ENCODE measurements around the gene CNTNAP5.

CNTNAP5 gene

DNA sequence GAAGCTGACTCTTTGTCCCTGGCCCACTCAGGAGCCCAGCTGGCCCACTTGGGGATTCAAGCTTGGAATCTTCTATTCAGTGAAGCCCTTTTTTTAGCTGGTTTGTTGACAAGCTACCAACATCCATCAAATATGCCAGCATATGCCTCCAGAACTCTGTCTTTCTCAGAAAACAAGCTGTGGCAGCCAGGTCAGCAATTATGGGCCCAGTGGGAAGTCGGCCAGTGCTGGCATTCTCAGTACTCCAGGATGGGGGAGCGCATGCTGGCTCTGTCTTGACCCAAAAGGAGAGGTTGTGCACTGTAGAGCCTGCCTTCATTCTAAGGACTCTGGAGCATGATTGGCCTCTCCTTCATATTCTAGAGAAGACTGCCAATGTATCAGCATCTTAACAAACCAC lies 401.5 kb downstream of the CNTNAP5 start:
- Histone ChIP-seq H2BK5ac (ENCODE audit: low read length) (no peak overlapping the region), H2BK15ac (replicated peaks; ENCODE audit: low read depth) (no peak overlapping the region), H4K8ac (ENCODE audit: low read depth, low read length) (no peak overlapping the region), H3K23ac (ENCODE audit: low read length) (no peak overlapping the region), H3K36me3 (ENCODE audit: control insufficient read depth, insufficient read depth, low read length) (no peaks in the 10 kb centered on the region), H4K5ac (ENCODE audit: low read length) (no peak overlapping the region), H3K4me1 (ENCODE audit: control insufficient read depth, low read depth, low read length) (no peaks in the 10 kb centered on the region), H3K79me1 (ENCODE audit: low read length) (no peaks in the 10 kb centered on the region), H2BK120ac (ENCODE audit: low read depth, low read length) (no peak overlapping the region), H3K27me3 (ENCODE audit: insufficient read depth, low read length, poor library complexity) (no peaks in the 10 kb centered on the region), H3K4me3 (ENCODE audit: low read length) (no peak overlapping the region), H3K79me2 (ENCODE audit: control insufficient read depth, insufficient read depth, low read length) (no peaks in the 10 kb centered on the region), H3K56ac (ENCODE audit: low read length) (no peak overlapping the region), H3K9ac (ENCODE audit: low read length) (no peak overlapping the region), H3K4ac (ENCODE audit: low read depth, low read length) (no peak overlapping the region), H3K27ac (ENCODE audit: low read depth, low read length) (no peak overlapping the region), H3K18ac (ENCODE audit: low read length) (no peak overlapping the region), H2AK5ac (ENCODE audit: low read length) (no peak overlapping the region), H3K4me2 (ENCODE audit: low read length) (no peak overlapping the region)
- DNase-seq = peak; percentile 4
- WGBS (ENCODE audit: extremely low coverage, insufficient coverage, low lambda C conversion rate) = no CpG with 5 or more reads among the region's 2 CpGs

DNA sequence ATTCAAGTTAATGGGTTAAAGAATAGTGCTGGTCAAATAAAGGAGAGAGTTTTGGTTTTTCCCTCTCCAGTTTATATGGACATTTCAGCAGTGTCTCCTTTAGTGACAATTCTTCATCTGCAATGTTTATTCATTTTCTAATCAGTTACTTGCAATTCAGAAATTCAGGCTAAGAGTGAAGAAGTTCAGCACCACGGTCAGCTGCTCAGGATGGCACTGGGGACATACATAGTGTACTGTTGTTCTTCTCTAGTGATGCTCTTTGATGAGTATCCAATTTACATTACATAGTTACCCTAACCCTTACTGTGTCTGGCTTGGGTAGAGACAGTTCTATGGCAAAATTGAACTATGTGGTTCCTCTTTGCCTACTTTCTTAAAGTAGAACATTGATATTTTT lies 412.7 kb downstream of the CNTNAP5 start:
- Histone ChIP-seq H3K79me2 (ENCODE audit: control insufficient read depth, insufficient read depth, low read length) (no peaks in the 10 kb centered on the region), H3K18ac (ENCODE audit: low read length) (no peak overlapping the region), H2BK120ac (ENCODE audit: low read depth, low read length) (no peak overlapping the region), H3K4ac (ENCODE audit: low read depth, low read length) (no peak overlapping the region), H3K27me3 (ENCODE audit: insufficient read depth, low read length, poor library complexity) (no peaks in the 10 kb centered on the region), H4K5ac (ENCODE audit: low read length) (no peak overlapping the region), H3K23ac (ENCODE audit: low read length) (no peak overlapping the region), H4K8ac (ENCODE audit: low read depth, low read length) (no peak overlapping the region), H2AK5ac (ENCODE audit: low read length) (no peak overlapping the region), H3K27ac (ENCODE audit: low read depth, low read length) (no peak overlapping the region), H3K4me1 (ENCODE audit: control insufficient read depth, low read depth, low read length) (no peaks in the 10 kb centered on the region), H2BK15ac (replicated peaks; ENCODE audit: low read depth) (no peak overlapping the region), H3K56ac (ENCODE audit: low read length) (no peak overlapping the region), H3K79me1 (ENCODE audit: low read length) (no peaks in the 10 kb centered on the region), H3K36me3 (ENCODE audit: control insufficient read depth, insufficient read depth, low read length) (no peaks in the 10 kb centered on the region), H3K4me3 (ENCODE audit: low read length) (no peak overlapping the region), H3K4me2 (ENCODE audit: low read length) (no peak overlapping the region), H3K9ac (ENCODE audit: low read length) (no peak overlapping the region), H2BK5ac (ENCODE audit: low read length) (no peak overlapping the region)
- DNase-seq = peak; percentile 53
- WGBS (ENCODE audit: extremely low coverage, insufficient coverage, low lambda C conversion rate) = no CpG with 5 or more reads among the region's 1 CpG

DNA sequence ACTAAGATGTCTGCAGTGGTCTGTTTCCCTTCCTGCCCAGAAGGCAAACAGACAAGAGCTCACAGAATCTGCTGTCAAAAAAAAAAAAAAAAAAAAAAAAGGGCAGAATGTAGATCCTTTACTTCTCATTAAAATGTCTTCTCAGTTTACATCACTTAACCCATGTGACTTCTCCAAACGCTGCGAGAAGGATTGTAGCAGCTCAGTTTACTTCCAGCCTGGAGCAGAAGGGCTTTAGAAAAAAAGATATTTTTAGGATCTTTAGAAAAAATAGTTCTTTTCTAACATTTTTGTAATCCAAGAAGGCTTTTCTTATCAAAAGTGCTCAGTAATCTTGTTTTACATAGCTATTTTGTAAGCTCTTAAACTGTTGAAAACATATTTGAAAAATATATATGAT lies 425.4 kb downstream of the CNTNAP5 start:
- Histone ChIP-seq H2BK120ac (ENCODE audit: low read depth, low read length) (no peak overlapping the region), H3K9ac (ENCODE audit: low read length) (no peak overlapping the region), H2BK15ac (replicated peaks; ENCODE audit: low read depth) (no peak overlapping the region), H3K23ac (ENCODE audit: low read length) (no peak overlapping the region), H3K4me2 (ENCODE audit: low read length) (no peak overlapping the region), H3K4ac (ENCODE audit: low read depth, low read length) (no peak overlapping the region), H3K18ac (ENCODE audit: low read length) (no peak overlapping the region), H4K8ac (ENCODE audit: low read depth, low read length) (no peak overlapping the region), H3K4me1 (ENCODE audit: control insufficient read depth, low read depth, low read length) (no peaks in the 10 kb centered on the region), H2BK5ac (ENCODE audit: low read length) (no peak overlapping the region), H3K79me2 (ENCODE audit: control insufficient read depth, insufficient read depth, low read length) (no peaks in the 10 kb centered on the region), H3K56ac (ENCODE audit: low read length) (no peak overlapping the region), H3K27ac (ENCODE audit: low read depth, low read length) (no peak overlapping the region), H3K36me3 (ENCODE audit: control insufficient read depth, insufficient read depth, low read length) (no peaks in the 10 kb centered on the region), H4K5ac (ENCODE audit: low read length) (no peak overlapping the region), H2AK5ac (ENCODE audit: low read length) (no peak overlapping the region), H3K79me1 (ENCODE audit: low read length) (no peaks in the 10 kb centered on the region), H3K4me3 (ENCODE audit: low read length) (no peak overlapping the region), H3K27me3 (ENCODE audit: insufficient read depth, low read length, poor library complexity) (no peaks in the 10 kb centered on the region)
- no peak for DNase-seq
- WGBS (ENCODE audit: extremely low coverage, insufficient coverage, low lambda C conversion rate) = no CpG with 5 or more reads among the region's 2 CpGs

DNA sequence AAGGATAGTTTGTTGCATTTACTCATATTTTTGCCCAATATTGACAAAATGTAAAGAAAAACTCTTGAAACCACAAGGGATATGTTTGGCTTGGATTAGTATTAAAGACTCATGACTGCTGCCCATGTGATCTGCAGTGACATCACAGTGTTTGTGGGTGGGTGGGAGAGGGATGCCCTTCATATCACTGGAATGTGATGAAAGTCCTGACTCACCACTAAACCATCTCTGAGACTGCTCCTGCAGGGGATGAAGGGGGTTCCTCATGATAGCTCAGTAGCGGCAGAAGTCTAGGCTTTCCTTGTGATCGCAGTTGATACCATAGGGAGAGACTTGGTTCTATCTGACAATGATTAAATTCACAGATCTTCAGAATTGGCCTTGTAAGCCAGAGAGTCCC lies 451.2 kb downstream of the CNTNAP5 start:
- Histone ChIP-seq H3K27me3 (ENCODE audit: insufficient read depth, low read length, poor library complexity) (no peaks in the 10 kb centered on the region), H3K4me1 (ENCODE audit: control insufficient read depth, low read depth, low read length) (no peaks in the 10 kb centered on the region), H3K23ac (ENCODE audit: low read length) (no peak overlapping the region), H3K9ac (ENCODE audit: low read length) (no peak overlapping the region), H2BK120ac (ENCODE audit: low read depth, low read length) (no peak overlapping the region), H3K4me2 (ENCODE audit: low read length) (no peak overlapping the region), H3K79me2 (ENCODE audit: control insufficient read depth, insufficient read depth, low read length) (no peaks in the 10 kb centered on the region), H3K4me3 (ENCODE audit: low read length) (no peak overlapping the region), H3K36me3 (ENCODE audit: control insufficient read depth, insufficient read depth, low read length) (no peaks in the 10 kb centered on the region), H4K5ac (ENCODE audit: low read length) (no peak overlapping the region), H2BK15ac (replicated peaks; ENCODE audit: low read depth) (no peak overlapping the region), H3K4ac (ENCODE audit: low read depth, low read length) (no peak overlapping the region), H3K79me1 (ENCODE audit: low read length) (no peaks in the 10 kb centered on the region), H2BK5ac (ENCODE audit: low read length) (no peak overlapping the region), H3K18ac (ENCODE audit: low read length) (no peak overlapping the region), H3K56ac (ENCODE audit: low read length) (no peak overlapping the region), H4K8ac (ENCODE audit: low read depth, low read length) (no peak overlapping the region), H3K27ac (ENCODE audit: low read depth, low read length) (no peak overlapping the region), H2AK5ac (ENCODE audit: low read length) (no peak overlapping the region)
- WGBS (ENCODE audit: extremely low coverage, insufficient coverage, low lambda C conversion rate) = no CpG with 5 or more reads among the region's 2 CpGs
- DNase-seq = peak; percentile 86

DNA sequence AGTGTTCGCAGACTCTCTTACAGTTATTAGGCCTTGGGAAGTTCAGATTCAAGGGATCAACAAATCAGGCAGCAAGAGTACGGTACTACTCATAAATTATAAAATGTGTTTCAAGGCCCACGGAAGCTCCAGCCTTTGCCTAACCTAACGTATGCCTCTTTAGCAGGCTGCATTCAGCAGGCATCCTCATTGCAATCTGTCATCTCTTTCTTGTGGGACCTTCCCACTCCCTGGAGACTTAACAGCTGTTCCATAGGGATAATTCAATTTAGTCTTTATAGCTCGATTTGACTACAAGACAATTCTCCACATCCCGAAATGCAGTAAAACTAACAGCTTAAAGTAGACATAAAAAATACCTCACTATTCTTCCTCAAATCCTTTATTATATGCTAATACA lies 453.7 kb downstream of the CNTNAP5 start:
- H3K27ac ChIP-seq (ENCODE audit: low read depth, low read length) = no peak overlapping the region
- no peak overlapping the region for H4K8ac ChIP-seq (ENCODE audit: low read depth, low read length)
- H3K27me3 ChIP-seq (ENCODE audit: insufficient read depth, low read length, poor library complexity) = no peaks in the 10 kb centered on the region
- H2BK15ac ChIP-seq (replicated peaks; ENCODE audit: low read depth) = no peak overlapping the region
- no peak overlapping the region for H3K4me2 ChIP-seq (ENCODE audit: low read length)
- H3K79me1 ChIP-seq (ENCODE audit: low read length) = no peaks in the 10 kb centered on the region
- H2AK5ac ChIP-seq (ENCODE audit: low read length) = no peak overlapping the region
- H3K18ac ChIP-seq (ENCODE audit: low read length) = no peak overlapping the region
- H3K4me1 ChIP-seq (ENCODE audit: control insufficient read depth, low read depth, low read length) = no peaks in the 10 kb centered on the region
- H3K4me3 ChIP-seq (ENCODE audit: low read length) = no peak overlapping the region
- no peaks in the 10 kb centered on the region for H3K79me2 ChIP-seq (ENCODE audit: control insufficient read depth, insufficient read depth, low read length)
- H4K5ac ChIP-seq (ENCODE audit: low read length) = no peak overlapping the region
- no CpG with 5 or more reads among the region's 6 CpGs for WGBS (ENCODE audit: extremely low coverage, insufficient coverage, low lambda C conversion rate)
- no peak overlapping the region for H3K56ac ChIP-seq (ENCODE audit: low read length)
- H3K23ac ChIP-seq (ENCODE audit: low read length) = no peak overlapping the region
- no peak overlapping the region for H3K9ac ChIP-seq (ENCODE audit: low read length)
- no peaks in the 10 kb centered on the region for H3K36me3 ChIP-seq (ENCODE audit: control insufficient read depth, insufficient read depth, low read length)
- no peak overlapping the region for H2BK120ac ChIP-seq (ENCODE audit: low read depth, low read length)
- H2BK5ac ChIP-seq (ENCODE audit: low read length) = no peak overlapping the region
- H3K4ac ChIP-seq (ENCODE audit: low read depth, low read length) = no peak overlapping the region
- DNase-seq = no peak

DNA sequence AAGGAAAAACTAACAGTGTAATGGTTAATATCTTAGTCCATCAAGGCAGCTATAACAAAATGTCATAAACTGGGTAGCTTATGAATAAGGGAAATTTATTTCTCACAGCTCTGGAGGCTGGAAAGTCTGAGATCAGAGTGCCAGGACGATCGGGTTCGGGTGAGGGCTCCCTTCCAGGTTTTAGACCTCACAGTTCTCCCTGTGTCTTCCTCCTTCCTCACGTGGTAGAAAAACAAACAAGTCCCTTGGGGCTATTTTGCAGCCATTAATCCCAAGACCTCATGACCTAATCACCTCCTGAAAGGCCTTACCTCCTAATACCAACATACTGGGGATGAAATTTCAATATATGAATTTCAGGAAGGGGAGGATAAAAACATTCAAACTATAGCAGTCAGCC lies 455.9 kb downstream of the CNTNAP5 start:
- no peak overlapping the region for H3K56ac ChIP-seq (ENCODE audit: low read length)
- no peak overlapping the region for H3K9ac ChIP-seq (ENCODE audit: low read length)
- H3K27me3 ChIP-seq (ENCODE audit: insufficient read depth, low read length, poor library complexity) = no peaks in the 10 kb centered on the region
- no peaks in the 10 kb centered on the region for H3K79me1 ChIP-seq (ENCODE audit: low read length)
- H3K4me1 ChIP-seq (ENCODE audit: control insufficient read depth, low read depth, low read length) = no peaks in the 10 kb centered on the region
- no CpG with 5 or more reads among the region's 4 CpGs for WGBS (ENCODE audit: extremely low coverage, insufficient coverage, low lambda C conversion rate)
- H3K4ac ChIP-seq (ENCODE audit: low read depth, low read length) = no peak overlapping the region
- H3K79me2 ChIP-seq (ENCODE audit: control insufficient read depth, insufficient read depth, low read length) = no peaks in the 10 kb centered on the region
- H3K27ac ChIP-seq (ENCODE audit: low read depth, low read length) = no peak overlapping the region
- H2BK15ac ChIP-seq (replicated peaks; ENCODE audit: low read depth) = no peak overlapping the region
- H4K8ac ChIP-seq (ENCODE audit: low read depth, low read length) = no peak overlapping the region
- H2BK5ac ChIP-seq (ENCODE audit: low read length) = no peak overlapping the region
- no peak overlapping the region for H4K5ac ChIP-seq (ENCODE audit: low read length)
- no peak overlapping the region for H3K18ac ChIP-seq (ENCODE audit: low read length)
- no peak overlapping the region for H3K4me2 ChIP-seq (ENCODE audit: low read length)
- no peak overlapping the region for H3K23ac ChIP-seq (ENCODE audit: low read length)
- no peak overlapping the region for H2AK5ac ChIP-seq (ENCODE audit: low read length)
- no peak overlapping the region for H2BK120ac ChIP-seq (ENCODE audit: low read depth, low read length)
- no peak overlapping the region for H3K4me3 ChIP-seq (ENCODE audit: low read length)
- DNase-seq = peak; percentile 28
- no peaks in the 10 kb centered on the region for H3K36me3 ChIP-seq (ENCODE audit: control insufficient read depth, insufficient read depth, low read length)
